HEK293T (cell line): ENCODE measurements around the gene OSBPL2.

Experiments
- CTCF ChIA-PET: fragments of 350-600 bp; formaldehyde crosslinking; extraction: SDS; loops from one replicate; lab custom pipeline; 2021; ENCODE audit warnings: antibody characterized with exemption, inconsistent platforms; lab: Yijun Ruan, JAX
- POLR2A ChIA-PET: fragments of 350-600 bp; formaldehyde crosslinking; extraction: SDS; loops from one replicate; lab custom pipeline; 2020; ENCODE audit warnings: antibody characterized with exemption, inconsistent platforms; lab: Yijun Ruan, JAX
- DNase-seq: peaks from one replicate; pipeline ENCODE4 v3.0.0; 2012; ENCODE audit warnings: mixed read lengths; ENCODE audit errors: extremely low spot score
- ARNT ChIP-seq: fragments of 450-650 bp; IDR thresholded peaks from 2 replicates; pipeline ENCODE4 v1.6.1; 2017; ENCODE audit warnings: mild to moderate bottlenecking
- BHLHE40 ChIP-seq: fragments of 450-650 bp; IDR thresholded peaks from 2 replicates; pipeline ENCODE4 v1.6.1; 2016; ENCODE audit warnings: mild to moderate bottlenecking, moderate library complexity, borderline replicate concordance
- CTBP1 ChIP-seq: fragments of 450-650 bp; IDR thresholded peaks from 2 replicates; pipeline ENCODE4 v1.6.1; 2016; ENCODE audit warnings: borderline replicate concordance
- ELF4 ChIP-seq: fragments of 450-650 bp; IDR thresholded peaks from 2 replicates; pipeline ENCODE4 v1.6.1; 2017; ENCODE audit warnings: antibody characterized with exemption
- FOXA1 ChIP-seq: fragments of 450-650 bp; IDR thresholded peaks from 2 replicates; pipeline ENCODE4 v1.6.1; 2016; ENCODE audit warnings: mild to moderate bottlenecking
- FOXK2 ChIP-seq: fragments of 450-650 bp; IDR thresholded peaks from 2 replicates; pipeline ENCODE4 v1.6.1; 2016; ENCODE audit warnings: mild to moderate bottlenecking
- FOXM1 ChIP-seq: fragments of 450-650 bp; IDR thresholded peaks from 2 replicates; pipeline ENCODE4 v1.6.1; 2017; ENCODE audit warnings: mild to moderate bottlenecking, borderline replicate concordance
- HDGF ChIP-seq: fragments of 450-650 bp; IDR thresholded peaks from 2 replicates; pipeline ENCODE4 v1.6.1; 2017; ENCODE audit warnings: antibody characterized with exemption, borderline replicate concordance
- L3MBTL2 ChIP-seq: fragments of 450-650 bp; conservative IDR thresholded peaks from 2 replicates; pipeline ENCODE4 v1.6.1; 2016; ENCODE audit warnings: mild to moderate bottlenecking
- LEF1 ChIP-seq: fragments of 450-650 bp; IDR thresholded peaks from 2 replicates; pipeline ENCODE4 v1.6.1; 2017; ENCODE audit warnings: mild to moderate bottlenecking, borderline replicate concordance
- NFRKB ChIP-seq: fragments of 450-650 bp; IDR thresholded peaks from 2 replicates; pipeline ENCODE4 v1.6.1; 2016; ENCODE audit warnings: mild to moderate bottlenecking, moderate library complexity
- PKNOX1 ChIP-seq: fragments of 450-650 bp; IDR thresholded peaks from 2 replicates; pipeline ENCODE4 v1.6.1; 2016
- SP1 ChIP-seq: fragments of 450-650 bp; IDR thresholded peaks from 2 replicates; pipeline ENCODE4 v1.6.1; 2017
- SUZ12 ChIP-seq: fragments of 450-650 bp; IDR thresholded peaks from 2 replicates; pipeline ENCODE4 v1.6.1; 2016; ENCODE audit warnings: mild to moderate bottlenecking
- TARDBP ChIP-seq: fragments of 450-650 bp; IDR thresholded peaks from 2 replicates; pipeline ENCODE4 v1.6.1; 2016
- ZNF384 ChIP-seq: fragments of 450-650 bp; IDR thresholded peaks from 2 replicates; pipeline ENCODE4 v1.6.1; 2016

The OSBPL2 gene

GRCh38 chr20:62337558-62338293, 99.4 kb downstream of the OSBPL2 start:
- DNase-seq, result no peak
- TF ChIP-seq BHLHE40 (no peak), FOXA1 (no peak), HDGF (no peak), SUZ12 (no peak), FOXM1 (no peak), PKNOX1 (no peak), NFRKB (no peak), ELF4 (no peak)
- POLR2A ChIA-PET, result no interaction called here
- CTCF ChIA-PET, result no interaction called here

- ChIA-PET CTCF (no interaction called here), POLR2A (no interaction called here)
- TF ChIP-seq L3MBTL2 (no peak), NFRKB (no peak), ZNF384 (no peak), FOXM1 (no peak), ELF4 (no peak), FOXK2 (no peak), PKNOX1 (no peak), LEF1 (no peak), FOXA1 (no peak), CTBP1 (no peak), BHLHE40 (no peak), TARDBP (no peak), HDGF (no peak), SUZ12 (no peak)
- no peak for DNase-seq
These were observed 99.9 kb downstream of the OSBPL2 start for GRCh38 chr20:62338294-62338620.

DNA sequence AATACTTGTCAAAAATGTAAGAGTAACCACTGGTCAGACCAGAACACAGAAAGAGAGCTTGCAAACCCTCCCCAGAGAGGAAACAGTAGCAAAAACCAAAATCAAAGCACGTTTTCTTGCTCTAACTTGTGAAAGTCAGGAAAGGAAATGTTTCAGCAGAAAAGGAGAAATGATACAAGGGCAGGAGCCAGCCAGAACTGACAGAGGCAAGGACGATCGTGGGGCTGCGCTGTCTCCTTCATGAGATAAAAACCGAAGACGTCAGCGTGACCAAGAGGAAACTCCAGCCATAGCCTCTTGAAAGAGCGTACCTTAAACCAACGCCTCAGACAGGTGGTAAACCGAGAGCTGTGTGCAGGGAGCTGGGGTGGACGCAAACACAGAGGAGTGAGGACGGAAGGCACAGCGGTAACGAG, 101.3 kb downstream of the OSBPL2 start:
- TF ChIP-seq SUZ12, result no peak
- no peak for TF ChIP-seq FOXK2
- no peak for TF ChIP-seq ARNT
- TF ChIP-seq TARDBP, result no peak
- TF ChIP-seq SP1, result no peak
- CTCF ChIA-PET, result no interaction called here
- DNase-seq, result no peak
- POLR2A ChIA-PET, result no interaction called here

GRCh38 chr20:62342910-62343309, 104.6 kb downstream of the OSBPL2 start:
- DNase-seq, result no peak
- TF ChIP-seq SUZ12 (no peak), ZNF384 (no peak), FOXA1 (no peak), ARNT (no peak), FOXK2 (no peak), L3MBTL2 (no peak), BHLHE40 (no peak), NFRKB (no peak), HDGF (no peak), TARDBP (no peak), FOXM1 (no peak), SP1 (no peak), PKNOX1 (no peak)
- CTCF ChIA-PET, result interaction anchor here (1.1 kb wide), 1 partner anchor 26 kb away, joined by 5 read pairs; no protein-coding TSS in a partner anchor
- POLR2A ChIA-PET, result no interaction called here

- CTCF ChIA-PET, result interaction anchor here (0.7 to 1.1 kb wide), 3 partner anchors 10 to 38 kb away, joined by 3 to 7 read pairs (median 5); no protein-coding TSS in a partner anchor
- no peak for DNase-seq
- TF ChIP-seq FOXA1, result no peak
- POLR2A ChIA-PET, result no interaction called here
These were observed 105.8 kb downstream of the OSBPL2 start for GRCh38 chr20:62344092-62344491.

GRCh38 chr20:62344782-62345181, 106.5 kb downstream of the OSBPL2 start:
- DNase-seq, result no peak
- TF ChIP-seq HDGF, result no peak
- no peak for TF ChIP-seq PKNOX1
- no peak for TF ChIP-seq LEF1
- no peak for TF ChIP-seq SP1
- TF ChIP-seq NFRKB, result no peak
- TF ChIP-seq TARDBP, result no peak
- ChIA-PET CTCF (no interaction called here), POLR2A (no interaction called here)
